NCI-H1436 treated with DMSO at 0.1 percent for 48 hours (cell line): ENCODE measurements around the gene ULK2.

ENCODE experiments used
- DNase-seq: peaks from one replicate; lab custom pipeline; 2025; lab: John Stamatoyannopoulos, UW

The ULK2 gene

GRCh38 chr17:19726631-19727376 is 140.9 kb downstream of the ULK2 start:
- DNase-seq = no peak

GRCh38 chr17:19725486-19725885 is 142.2 kb downstream of the ULK2 start:
- DNase-seq = no peak

- DNase-seq = no peak
Observed at GRCh38 chr17:19724501-19725420, 143.0 kb downstream of the ULK2 start.

- no peak for DNase-seq
Observed at GRCh38 chr17:19723964-19724363, 143.8 kb downstream of the ULK2 start.
